Dedifferentiated amniotic fluid mesenchymal stem cell (primary cell): ENCODE data around the gene MRFAP1.

ENCODE experiments used
- DNase-seq: peaks from one replicate; pipeline ENCODE4 v3.0.0-alpha.2; 2016; ENCODE audit errors: extremely low spot score

The MRFAP1 gene

DNA sequence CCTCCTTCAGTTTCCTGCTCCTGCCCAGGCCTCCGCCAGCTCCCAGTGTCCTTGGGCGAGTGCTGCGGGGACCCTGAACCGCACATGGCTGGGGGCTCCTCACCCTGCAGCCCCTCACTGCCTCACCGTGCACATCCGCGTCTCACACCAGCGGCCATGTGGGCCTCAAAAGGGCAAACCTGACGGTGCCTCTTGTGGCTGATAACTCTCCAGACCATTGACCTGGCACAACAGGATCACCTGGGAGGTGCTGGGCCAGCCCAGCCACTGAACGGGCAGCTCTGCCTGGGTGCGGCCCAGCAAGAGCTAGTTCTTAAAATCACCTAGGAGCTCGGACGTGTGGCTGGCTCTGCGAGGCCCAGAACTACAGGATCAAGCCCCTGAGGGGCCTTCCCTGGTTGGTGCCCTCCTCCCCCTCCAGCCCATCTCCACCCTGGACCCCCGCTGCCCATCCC is 49.0 kb downstream of the MRFAP1 start:
- no peak for DNase-seq
